Measurements from ENCODE around the gene TMEM35B. TPM values are rescaled to one million over a fixed set of nuclear protein-coding genes. Genes with fewer than 3 reads are reported as not detected.
"Not testable (repeated sequence)": the region's sequence is repeated elsewhere in the genome, so short reads cannot be mapped to it uniquely, and the experiment has no call there.

Gene TMEM35B
- total RNA-seq, 2 experiments from 2014 or later, result 26.5 to 28.8 TPM

GRCh38 chr1:34975771-34976170 lies 9.4 kb downstream of the TMEM35B start:
- H3K27ac Mint-ChIP-seq, result no peak overlapping the region
- intact Hi-C loops (cut with micrococcal nuclease), result no loop called here

GRCh38 chr1:34975338-34975737 lies 9.8 kb downstream of the TMEM35B start:
- ChIA-PET POLR2A (no interaction called here), CTCF (interaction anchor here (1.2 kb wide), 1 partner anchor 9 kb away, joined by 4 read pairs; no protein-coding TSS in a partner anchor)
- intact Hi-C loops (cut with micrococcal nuclease), result no loop called here
- H3K4me1 Mint-ChIP-seq (ENCODE audit: low read depth), result peaks cover 8% of the 10 kb centered on the region
- H3K36me3 Mint-ChIP-seq, result peaks cover 11% of the 10 kb centered on the region
- H3K27me3 Mint-ChIP-seq, result no peaks in the 10 kb centered on the region
- H3K27ac Mint-ChIP-seq, result no peak overlapping the region
- no peaks in the 10 kb centered on the region for H3K9me3 Mint-ChIP-seq
- H3K4me3 Mint-ChIP-seq, result no peak overlapping the region
- no peak for DNase-seq

More at GRCh38 chr1:34975771-34976170, 9.4 kb downstream of the TMEM35B start:
- Mint-ChIP-seq H3K4me3 (no peak overlapping the region), H3K27me3 (no peaks in the 10 kb centered on the region), H3K4me1 (ENCODE audit: low read depth) (peaks cover 10% of the 10 kb centered on the region), H3K9me3 (no peaks in the 10 kb centered on the region), H3K36me3 (peaks cover 11% of the 10 kb centered on the region)
- ChIA-PET CTCF (interaction anchor here (1.2 kb wide), 1 partner anchor 8 kb away, joined by 4 read pairs; no protein-coding TSS in a partner anchor), POLR2A (no interaction called here)
- no peak for DNase-seq

- H3K4me1 Mint-ChIP-seq (ENCODE audit: low read depth), result peaks cover 8% of the 10 kb centered on the region
- POLR2A ChIA-PET, result no interaction called here
These were observed 10.5 kb downstream of the TMEM35B start for GRCh38 chr1:34974626-34975025.

GRCh38 chr1:34973326-34973725 lies 11.8 kb downstream of the TMEM35B start:
- ChIA-PET CTCF (no interaction called here), POLR2A (no interaction called here)
- no peak overlapping the region for H3K27ac Mint-ChIP-seq
- H3K9me3 Mint-ChIP-seq, result peaks cover 2% of the 10 kb centered on the region
- no peaks in the 10 kb centered on the region for H3K27me3 Mint-ChIP-seq
- peaks cover 11% of the 10 kb centered on the region for H3K36me3 Mint-ChIP-seq
- DNase-seq, result no peak
- H3K4me1 Mint-ChIP-seq (ENCODE audit: low read depth), result peaks cover 5% of the 10 kb centered on the region
- intact Hi-C loops (cut with micrococcal nuclease), result no loop called here
- H3K4me3 Mint-ChIP-seq, result no peak overlapping the region

More at GRCh38 chr1:34974626-34975025, 10.5 kb downstream of the TMEM35B start:
- peaks cover 11% of the 10 kb centered on the region for H3K36me3 Mint-ChIP-seq
- CTCF ChIA-PET, result interaction anchor here (1.2 kb wide), 1 partner anchor 9 kb away, joined by 4 read pairs; no protein-coding TSS in a partner anchor
- no peak for DNase-seq
- H3K9me3 Mint-ChIP-seq, result no peaks in the 10 kb centered on the region
- intact Hi-C loops (cut with micrococcal nuclease), result no loop called here
- H3K27me3 Mint-ChIP-seq, result no peaks in the 10 kb centered on the region
- H3K27ac Mint-ChIP-seq, result no peak overlapping the region
- H3K4me3 Mint-ChIP-seq, result no peak overlapping the region

- H3K4me3 Mint-ChIP-seq, result no peak overlapping the region
- no peaks in the 10 kb centered on the region for H3K4me1 Mint-ChIP-seq (ENCODE audit: low read depth)
- ChIA-PET CTCF (no interaction called here), POLR2A (no interaction called here)
- intact Hi-C loops (cut with micrococcal nuclease), result no loop called here
- no peak overlapping the region for H3K27ac Mint-ChIP-seq
- H3K27me3 Mint-ChIP-seq, result no peaks in the 10 kb centered on the region
- H3K9me3 Mint-ChIP-seq, result peaks cover 2% of the 10 kb centered on the region
- DNase-seq, result no peak
- H3K36me3 Mint-ChIP-seq, result peaks cover 1% of the 10 kb centered on the region
These were observed 14.3 kb downstream of the TMEM35B start for GRCh38 chr1:34970829-34971228.

- intact Hi-C loops (cut with micrococcal nuclease), result no loop called here
- H3K27me3 Mint-ChIP-seq, result no peaks in the 10 kb centered on the region
- ChIA-PET CTCF (no interaction called here), POLR2A (no interaction called here)
- no peak overlapping the region for H3K4me3 Mint-ChIP-seq
- DNase-seq, result no peak
- H3K4me1 Mint-ChIP-seq (ENCODE audit: low read depth), result no peaks in the 10 kb centered on the region
- no peaks in the 10 kb centered on the region for H3K36me3 Mint-ChIP-seq
- no peak overlapping the region for H3K27ac Mint-ChIP-seq
- H3K9me3 Mint-ChIP-seq, result peaks cover 2% of the 10 kb centered on the region
These were observed 14.9 kb downstream of the TMEM35B start for GRCh38 chr1:34970220-34970735.

GRCh38 chr1:34968297-34968696 lies 16.9 kb downstream of the TMEM35B start:
- DNase-seq; H3K4me3 Mint-ChIP-seq; CTCF ChIA-PET; H3K27me3 Mint-ChIP-seq; H3K27ac Mint-ChIP-seq; H3K4me1 Mint-ChIP-seq (ENCODE audit: low read depth); POLR2A ChIA-PET; H3K9me3 Mint-ChIP-seq; intact Hi-C loops (cut with micrococcal nuclease); H3K36me3 Mint-ChIP-seq: not testable (repeated sequence)

GRCh38 chr1:34967672-34968071 lies 17.5 kb downstream of the TMEM35B start:
- H3K27me3 Mint-ChIP-seq; H3K27ac Mint-ChIP-seq; CTCF ChIA-PET; H3K4me1 Mint-ChIP-seq (ENCODE audit: low read depth); DNase-seq; intact Hi-C loops (cut with micrococcal nuclease); H3K9me3 Mint-ChIP-seq; POLR2A ChIA-PET; H3K4me3 Mint-ChIP-seq; H3K36me3 Mint-ChIP-seq: not testable (repeated sequence)

GRCh38 chr1:34965597-34965996 lies 19.6 kb downstream of the TMEM35B start:
- intact Hi-C loops (cut with micrococcal nuclease), result no loop called here
- H3K27ac Mint-ChIP-seq, result no peak overlapping the region
- POLR2A ChIA-PET, result no interaction called here
- no peaks in the 10 kb centered on the region for H3K36me3 Mint-ChIP-seq
- H3K27me3 Mint-ChIP-seq, result no peaks in the 10 kb centered on the region
- CTCF ChIA-PET, result no interaction called here
- H3K4me3 Mint-ChIP-seq, result no peak overlapping the region
- DNase-seq, result no peak
- no peaks in the 10 kb centered on the region for H3K4me1 Mint-ChIP-seq (ENCODE audit: low read depth)
- H3K9me3 Mint-ChIP-seq, result peaks cover 2% of the 10 kb centered on the region

GRCh38 chr1:34950428-34950827 lies 34.7 kb downstream of the TMEM35B start:
- Mint-ChIP-seq H3K36me3 (peaks cover 4% of the 10 kb centered on the region), H3K27me3 (peaks cover 2% of the 10 kb centered on the region), H3K4me1 (ENCODE audit: low read depth) (peaks cover 3% of the 10 kb centered on the region), H3K27ac (no peak overlapping the region), H3K4me3 (no peak overlapping the region), H3K9me3 (peaks cover 5% of the 10 kb centered on the region)
- DNase-seq, result no peak
- intact Hi-C loops (cut with micrococcal nuclease), result no loop called here
- CTCF ChIA-PET, result no interaction called here
- POLR2A ChIA-PET, result no interaction called here

- H3K4me1 Mint-ChIP-seq (ENCODE audit: low read depth); intact Hi-C loops (cut with micrococcal nuclease); H3K4me3 Mint-ChIP-seq; H3K27me3 Mint-ChIP-seq; H3K9me3 Mint-ChIP-seq; DNase-seq; H3K36me3 Mint-ChIP-seq; H3K27ac Mint-ChIP-seq; CTCF ChIA-PET; POLR2A ChIA-PET: not testable (repeated sequence)
These were observed 36.4 kb downstream of the TMEM35B start for GRCh38 chr1:34948739-34949138.

- POLR2A ChIA-PET; H3K27ac Mint-ChIP-seq; H3K27me3 Mint-ChIP-seq; H3K36me3 Mint-ChIP-seq; intact Hi-C loops (cut with micrococcal nuclease); DNase-seq; CTCF ChIA-PET; H3K9me3 Mint-ChIP-seq; H3K4me1 Mint-ChIP-seq (ENCODE audit: low read depth); H3K4me3 Mint-ChIP-seq: not testable (repeated sequence)
These were observed 37.4 kb downstream of the TMEM35B start for GRCh38 chr1:34947641-34948314.

- intact Hi-C loops (cut with micrococcal nuclease), result no loop called here
- Mint-ChIP-seq H3K27ac (no peak overlapping the region), H3K27me3 (peaks cover 5% of the 10 kb centered on the region), H3K4me3 (no peak overlapping the region), H3K36me3 (peaks cover 3% of the 10 kb centered on the region), H3K4me1 (ENCODE audit: low read depth) (no peaks in the 10 kb centered on the region), H3K9me3 (peaks cover 5% of the 10 kb centered on the region)
- ChIA-PET CTCF (no interaction called here), POLR2A (no interaction called here)
- no peak for DNase-seq
These were observed 38.9 kb downstream of the TMEM35B start for GRCh38 chr1:34946211-34946610.
